Stimulated activated naive CD4-positive, alpha-beta T cell treated with Interleukin-2 at 50 U/mL for 16 hours (primary cell): ENCODE measurements around the gene AGPS.
"Not testable (repeated sequence)": the region's sequence is repeated elsewhere in the genome, so short reads cannot be mapped to it uniquely, and the experiment has no call there.

Source experiments
- DNase-seq: peaks from one replicate; lab custom pipeline; 2025; lab: John Stamatoyannopoulos, UW

The AGPS gene

DNA sequence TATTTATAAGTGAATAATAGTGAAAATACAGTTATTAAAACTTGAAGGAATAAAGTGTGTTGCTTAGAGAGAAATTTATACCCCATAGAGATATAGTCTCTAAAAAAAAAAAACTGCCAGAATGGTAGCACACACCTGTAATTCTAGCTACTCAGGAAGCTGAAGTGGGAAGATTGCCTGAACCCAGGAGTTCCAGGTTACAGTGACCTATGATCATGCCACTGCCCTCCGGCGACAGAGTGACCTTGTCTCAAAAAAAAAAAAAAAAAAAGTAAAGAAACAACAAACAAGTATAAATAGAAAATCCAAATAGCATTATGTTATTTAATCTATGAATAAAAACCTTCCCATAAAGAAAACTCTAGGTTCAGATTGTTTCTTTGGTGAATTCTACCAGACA lies 7.4 kb upstream of the AGPS start:
- DNase-seq: no peak

DNA sequence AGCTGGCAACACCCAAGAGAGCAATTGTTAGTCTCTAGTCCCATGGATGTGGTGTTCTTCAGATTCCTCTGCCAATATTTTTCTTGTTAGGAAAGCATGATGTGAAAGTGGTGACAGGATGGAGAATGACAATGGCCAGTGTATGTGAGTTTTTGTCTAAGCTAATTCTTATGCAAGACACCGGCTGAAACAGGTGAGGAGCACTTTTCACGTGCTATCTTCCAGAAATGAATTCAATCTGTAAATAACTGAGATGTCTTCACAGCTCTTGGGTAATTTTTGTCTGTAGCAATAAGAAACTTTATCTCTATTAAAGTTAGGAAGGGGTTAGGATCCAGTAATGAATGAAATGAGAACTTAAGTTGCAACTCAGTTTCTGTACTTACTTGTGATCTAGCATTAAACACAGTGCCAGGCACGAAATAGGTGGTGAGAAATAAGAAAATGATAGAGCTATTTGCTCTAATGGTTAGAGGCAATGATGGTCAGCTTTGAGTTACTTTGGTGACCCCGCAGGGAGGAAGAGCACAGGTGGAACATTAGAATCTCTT lies 676 bp upstream of the AGPS start:
- no peak for DNase-seq

GRCh38 chr2:177393203-177393755 lies 706 bp downstream of the AGPS start:
- DNase-seq: no peak

GRCh38 chr2:177393824-177394593 lies 1.4 kb downstream of the AGPS start:
- DNase-seq: no peak

DNA sequence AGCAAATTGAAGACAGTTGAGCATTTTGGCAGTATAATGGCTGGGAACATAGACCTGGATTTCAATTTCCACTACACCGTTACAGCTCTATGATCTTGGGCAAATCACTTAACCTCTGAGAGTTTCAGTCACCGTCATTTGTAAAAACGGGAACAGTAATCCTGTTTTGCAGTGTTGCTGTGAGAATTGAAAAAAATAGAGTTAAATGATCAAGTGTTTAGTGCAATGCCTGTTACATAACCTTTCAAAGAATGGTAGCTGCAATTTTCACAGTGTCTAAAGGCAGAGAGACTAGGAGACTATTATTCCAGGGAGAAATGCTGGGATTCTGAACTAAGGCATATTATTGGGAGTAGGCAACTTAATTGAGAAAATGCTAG lies 2.0 kb downstream of the AGPS start:
- no peak for DNase-seq

- DNase-seq: no peak
These were observed 2.9 kb downstream of the AGPS start for GRCh38 chr2:177395351-177396065.

GRCh38 chr2:177396703-177397460 lies 4.3 kb downstream of the AGPS start:
- no peak for DNase-seq

- DNase-seq: no peak
These were observed 5.1 kb downstream of the AGPS start for GRCh38 chr2:177397481-177398289.

DNA sequence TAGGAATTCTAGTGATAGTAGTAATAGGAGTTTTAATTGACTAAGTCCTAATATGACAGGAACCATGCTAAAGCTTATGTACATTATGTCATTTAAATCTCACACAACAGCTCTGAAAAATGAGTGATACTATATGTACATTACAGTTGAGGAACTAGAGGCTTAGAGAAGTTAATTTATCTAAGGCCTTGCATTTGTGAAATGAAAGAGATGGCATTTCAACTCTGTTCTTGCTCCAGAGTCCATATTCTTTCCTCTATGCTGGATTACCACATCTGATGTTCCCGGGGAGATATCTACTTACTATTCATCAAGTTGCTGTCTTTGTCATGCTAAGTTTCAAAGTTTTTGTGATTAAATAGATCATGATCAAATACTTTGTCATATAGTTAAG lies 5.7 kb downstream of the AGPS start:
- DNase-seq: no peak

- DNase-seq: no peak
These were observed 6.2 kb downstream of the AGPS start for GRCh38 chr2:177398791-177399190.

GRCh38 chr2:177399376-177399775 lies 6.8 kb downstream of the AGPS start:
- no peak for DNase-seq

DNA sequence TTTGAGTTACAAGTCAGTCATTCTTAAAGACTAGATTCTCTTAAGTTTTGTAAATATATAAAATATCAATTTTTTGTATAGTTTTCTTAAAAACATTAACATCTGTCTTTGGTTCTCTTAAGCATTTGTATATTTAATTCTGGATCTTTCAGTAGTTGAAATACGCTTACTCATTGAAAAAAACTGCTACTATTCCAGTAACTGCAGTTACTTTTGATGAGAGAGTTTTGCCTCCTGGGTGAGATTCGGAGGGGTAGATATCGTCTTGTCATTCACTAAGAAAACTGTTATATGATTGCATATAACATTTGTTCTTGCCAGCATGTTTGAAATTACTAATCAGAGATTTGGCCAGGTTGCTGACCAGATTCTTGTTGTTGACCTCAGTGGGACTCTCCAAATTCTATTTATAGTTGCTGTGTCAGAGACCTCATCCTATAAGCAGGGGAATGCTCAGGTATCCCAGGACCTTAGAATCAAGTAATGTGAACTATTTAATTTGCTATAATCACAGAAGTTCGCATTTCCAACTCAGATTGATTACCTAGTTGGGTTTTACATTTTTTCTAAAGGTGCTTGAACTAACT lies 7.9 kb downstream of the AGPS start:
- DNase-seq: no peak

GRCh38 chr2:177402096-177402495 lies 9.5 kb downstream of the AGPS start:
- DNase-seq: no peak

GRCh38 chr2:177403838-177404237 lies 11.3 kb downstream of the AGPS start:
- no peak for DNase-seq

GRCh38 chr2:177404243-177404642 lies 11.7 kb downstream of the AGPS start:
- DNase-seq: no peak

GRCh38 chr2:177405029-177405692 lies 12.6 kb downstream of the AGPS start:
- DNase-seq: no peak

- DNase-seq: no peak
These were observed 13.6 kb downstream of the AGPS start for GRCh38 chr2:177406182-177406581.

DNA sequence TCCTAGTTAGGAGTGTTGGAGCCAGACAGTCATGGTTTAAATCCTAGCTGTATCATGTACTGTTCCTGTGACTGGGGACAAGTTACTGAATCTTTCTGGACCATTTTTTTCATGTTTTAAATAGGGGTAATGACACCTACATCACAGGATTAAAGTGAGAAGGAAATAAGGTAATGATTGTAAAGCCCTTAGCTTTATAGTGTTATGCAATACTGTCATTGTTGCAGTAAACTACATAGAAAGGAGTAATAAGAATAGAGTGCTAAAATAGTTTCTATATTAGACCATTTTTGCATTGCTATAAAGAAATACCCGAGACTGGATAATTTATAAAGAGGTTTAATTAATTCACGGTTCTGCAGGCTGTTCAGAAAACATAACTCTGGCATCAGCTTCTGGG lies 14.5 kb downstream of the AGPS start:
- no peak for DNase-seq

GRCh38 chr2:177410629-177411028 lies 18.1 kb downstream of the AGPS start:
- DNase-seq: not testable (repeated sequence)

DNA sequence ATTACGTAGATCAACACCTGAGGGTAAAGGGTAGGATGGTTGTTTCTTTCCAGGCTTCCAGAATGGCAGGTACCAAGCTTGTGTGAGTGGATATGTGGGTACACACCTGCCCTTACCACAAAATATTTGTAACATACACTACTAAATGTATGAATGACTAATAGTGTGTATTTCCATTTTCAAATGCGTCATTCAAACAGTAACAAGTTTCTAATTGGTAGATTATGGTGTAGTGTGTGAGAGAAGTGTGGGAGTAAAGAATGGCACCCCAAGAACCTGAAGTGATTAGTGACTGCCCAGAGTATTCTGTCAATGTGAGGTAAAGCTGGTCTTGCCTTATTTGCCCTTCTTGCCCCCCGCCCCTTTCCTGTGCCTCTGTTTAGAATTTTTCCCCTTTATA lies 21.1 kb downstream of the AGPS start:
- DNase-seq: no peak

- DNase-seq: no peak
These were observed 26.7 kb downstream of the AGPS start for GRCh38 chr2:177419274-177419673.
